HFFc6 (cell line): ENCODE measurements around the gene IGSF1. TPM values are rescaled to one million over a fixed set of nuclear protein-coding genes. Genes with fewer than 3 reads are reported as not detected.

Source experiments
- DNase-seq: peaks from one replicate; pipeline ENCODE4 v3.0.0-alpha.2; 2018
- H3K27ac Mint-ChIP-seq: 2 replicates; pipeline ENCODE4 v1.8.0; 2020; ENCODE audit warnings: mild to moderate bottlenecking, mixed read lengths
- H3K27me3 Mint-ChIP-seq: 2 replicates; pipeline ENCODE4 v1.8.0; 2021; ENCODE audit warnings: mild to moderate bottlenecking, moderate library complexity, mixed read lengths; ENCODE audit not compliant: insufficient read depth
- H3K36me3 Mint-ChIP-seq: 2 replicates; pipeline ENCODE4 v1.8.0; 2021; ENCODE audit warnings: low read depth, mixed read lengths
- H3K4me1 Mint-ChIP-seq: 2 replicates; pipeline ENCODE4 v1.8.0; 2020; ENCODE audit warnings: low read depth, mixed read lengths
- H3K4me3 Mint-ChIP-seq: 2 replicates; pipeline ENCODE4 v1.8.0; 2020; ENCODE audit warnings: mild to moderate bottlenecking, moderate library complexity, mixed read lengths
- H3K9me3 Mint-ChIP-seq: 2 replicates; pipeline ENCODE4 v1.8.0; 2020; ENCODE audit warnings: mild to moderate bottlenecking, mixed read lengths
- total RNA-seq, 6 experiments: library from RNA; stranded (reverse); fragmentation: NEBNext Ultra II Directional; extraction: Animal tissue kit (Norgen Biotek cat#: 25700); gene quantifications; 2 replicates in 1 of 6; 3 replicates in 5 of 6; pipeline ENCODE4 v1.2.3, GENCODE V29; 2021
- TF ChIP-seq, protein P1 (sequence below): fragments of 200-600 bp; sonication (generic); IDR thresholded peaks from 2 replicates; pipeline ENCODE4 v1.5.0; 2021; ENCODE audit warnings: antibody characterized with exemption, mild to moderate bottlenecking

The IGSF1 gene
- total RNA-seq, 6 experiments from 2014 or later: not detected

DNA sequence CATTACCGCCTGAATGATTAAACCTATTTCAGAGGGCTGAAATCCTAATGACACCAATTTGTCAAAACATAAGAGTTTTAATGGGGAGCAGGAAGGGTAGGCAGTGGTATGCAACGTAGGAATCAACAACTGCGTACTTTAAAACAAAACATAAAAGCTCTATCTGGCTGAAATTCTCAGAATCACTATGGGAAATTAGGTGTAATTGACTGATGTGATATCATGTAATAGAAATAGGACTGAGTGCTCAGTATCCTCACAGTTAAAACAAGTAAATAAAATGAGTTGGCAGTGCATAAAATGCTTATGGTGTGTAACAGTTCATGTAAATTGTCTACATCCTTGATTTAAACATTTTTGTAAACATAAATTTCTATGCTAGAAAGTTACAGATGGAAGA, 13.6 kb upstream of the IGSF1 start:
- TF ChIP-seq, protein P1, sequence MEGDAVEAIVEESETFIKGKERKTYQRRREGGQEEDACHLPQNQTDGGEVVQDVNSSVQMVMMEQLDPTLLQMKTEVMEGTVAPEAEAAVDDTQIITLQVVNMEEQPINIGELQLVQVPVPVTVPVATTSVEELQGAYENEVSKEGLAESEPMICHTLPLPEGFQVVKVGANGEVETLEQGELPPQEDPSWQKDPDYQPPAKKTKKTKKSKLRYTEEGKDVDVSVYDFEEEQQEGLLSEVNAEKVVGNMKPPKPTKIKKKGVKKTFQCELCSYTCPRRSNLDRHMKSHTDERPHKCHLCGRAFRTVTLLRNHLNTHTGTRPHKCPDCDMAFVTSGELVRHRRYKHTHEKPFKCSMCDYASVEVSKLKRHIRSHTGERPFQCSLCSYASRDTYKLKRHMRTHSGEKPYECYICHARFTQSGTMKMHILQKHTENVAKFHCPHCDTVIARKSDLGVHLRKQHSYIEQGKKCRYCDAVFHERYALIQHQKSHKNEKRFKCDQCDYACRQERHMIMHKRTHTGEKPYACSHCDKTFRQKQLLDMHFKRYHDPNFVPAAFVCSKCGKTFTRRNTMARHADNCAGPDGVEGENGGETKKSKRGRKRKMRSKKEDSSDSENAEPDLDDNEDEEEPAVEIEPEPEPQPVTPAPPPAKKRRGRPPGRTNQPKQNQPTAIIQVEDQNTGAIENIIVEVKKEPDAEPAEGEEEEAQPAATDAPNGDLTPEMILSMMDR: no peak
- no peak for DNase-seq
- Mint-ChIP-seq H3K4me3 (no peak overlapping the region), H3K9me3 (no peaks in the 10 kb centered on the region), H3K36me3 (no peaks in the 10 kb centered on the region), H3K4me1 (no peaks in the 10 kb centered on the region), H3K27me3 (no peaks in the 10 kb centered on the region), H3K27ac (no peak overlapping the region)

DNA sequence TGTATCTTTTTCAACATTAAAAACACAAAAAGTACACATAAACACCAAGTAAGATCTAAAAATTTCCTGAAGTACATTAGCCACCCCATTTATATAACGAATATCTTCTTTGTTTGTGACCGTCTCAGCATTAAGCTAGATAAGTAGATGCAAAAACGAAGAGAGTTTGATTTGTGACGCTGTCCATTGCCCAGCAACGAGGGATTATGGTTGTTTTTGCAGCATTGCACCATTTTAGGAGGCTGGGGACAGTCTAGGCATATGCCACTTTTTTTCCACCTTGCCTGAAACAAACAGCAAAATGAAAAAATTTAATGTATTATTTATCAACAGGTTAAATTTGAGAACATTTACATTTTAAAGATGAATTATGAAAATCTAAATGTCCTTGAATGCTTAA, 12.0 kb upstream of the IGSF1 start:
- Mint-ChIP-seq H3K4me1 (no peaks in the 10 kb centered on the region), H3K36me3 (no peaks in the 10 kb centered on the region), H3K4me3 (no peak overlapping the region), H3K27me3 (no peaks in the 10 kb centered on the region), H3K27ac (no peak overlapping the region), H3K9me3 (no peaks in the 10 kb centered on the region)
- TF ChIP-seq, protein P1: no peak
- DNase-seq: no peak

DNA sequence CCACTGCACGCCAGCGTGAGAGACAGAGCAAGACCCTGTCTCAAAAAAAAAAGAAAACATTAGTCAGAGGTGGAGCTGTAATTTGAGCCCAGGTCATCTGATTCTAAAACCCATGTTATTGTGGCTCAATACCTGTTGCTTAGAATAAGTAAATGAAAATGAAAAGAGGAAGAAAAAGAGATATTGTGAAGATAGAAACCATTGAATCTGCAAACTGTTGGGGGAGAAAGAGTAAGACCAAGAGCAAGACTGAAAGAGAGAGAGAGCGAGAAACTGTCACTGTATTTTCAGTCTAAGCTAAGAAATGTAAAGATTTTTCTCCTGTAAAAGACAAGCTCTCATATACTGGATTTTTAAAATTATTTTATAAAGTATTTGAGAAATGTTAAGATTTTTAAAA, 9.7 kb upstream of the IGSF1 start:
- Mint-ChIP-seq H3K9me3 (no peaks in the 10 kb centered on the region), H3K36me3 (no peaks in the 10 kb centered on the region), H3K4me3 (no peak overlapping the region), H3K27ac (no peak overlapping the region), H3K4me1 (no peaks in the 10 kb centered on the region), H3K27me3 (no peaks in the 10 kb centered on the region)
- TF ChIP-seq, protein P1: no peak
- DNase-seq: no peak

DNA sequence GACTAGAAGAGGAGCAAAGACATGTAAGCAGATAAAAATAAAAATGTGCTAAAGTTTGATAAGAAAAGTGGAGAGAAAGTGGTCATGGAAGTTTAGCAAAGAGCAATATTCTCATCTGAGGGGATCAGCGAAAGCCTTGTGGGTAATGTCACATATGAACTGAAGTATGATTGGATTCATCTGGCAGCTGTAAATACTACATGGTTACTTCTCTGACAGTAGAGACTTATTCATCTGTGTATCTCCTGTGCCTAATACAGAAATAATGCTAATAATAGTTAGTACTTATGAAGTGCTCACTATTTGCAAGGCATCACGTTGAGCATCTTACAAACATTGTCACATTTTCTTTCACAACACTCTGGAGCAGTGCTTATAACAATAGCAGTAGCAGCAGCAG, 8.9 kb upstream of the IGSF1 start:
- DNase-seq: no peak
- Mint-ChIP-seq H3K36me3 (no peaks in the 10 kb centered on the region), H3K27me3 (no peaks in the 10 kb centered on the region), H3K9me3 (no peaks in the 10 kb centered on the region), H3K27ac (no peak overlapping the region), H3K4me1 (no peaks in the 10 kb centered on the region), H3K4me3 (no peak overlapping the region)
- TF ChIP-seq, protein P1: no peak

DNA sequence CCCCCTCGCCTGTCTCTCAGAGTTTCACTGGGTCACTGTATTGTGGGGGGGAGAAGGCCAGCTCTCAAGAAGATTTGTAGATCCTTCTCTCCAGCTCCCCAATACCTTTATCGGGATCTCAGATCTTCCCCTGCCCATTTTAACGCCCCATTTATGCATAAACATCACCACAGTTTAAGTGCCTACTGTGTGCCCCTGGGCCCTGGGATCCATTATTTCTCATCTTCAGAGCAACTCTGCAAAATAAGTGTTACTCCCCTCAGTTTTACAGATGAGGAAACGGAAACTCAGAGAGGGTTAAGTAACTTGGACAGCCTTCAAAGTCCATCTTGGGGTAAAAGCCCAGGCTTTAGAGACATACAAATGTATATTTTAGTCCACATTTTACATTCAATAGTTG, 421 bp upstream of the IGSF1 start:
- Mint-ChIP-seq H3K4me1 (no peaks in the 10 kb centered on the region), H3K9me3 (no peaks in the 10 kb centered on the region), H3K4me3 (no peak overlapping the region), H3K36me3 (no peaks in the 10 kb centered on the region), H3K27me3 (no peaks in the 10 kb centered on the region; the same call in 1 of the 2 replicates), H3K27ac (no peak overlapping the region)
- TF ChIP-seq, protein P1: no peak
- no peak for DNase-seq

DNA sequence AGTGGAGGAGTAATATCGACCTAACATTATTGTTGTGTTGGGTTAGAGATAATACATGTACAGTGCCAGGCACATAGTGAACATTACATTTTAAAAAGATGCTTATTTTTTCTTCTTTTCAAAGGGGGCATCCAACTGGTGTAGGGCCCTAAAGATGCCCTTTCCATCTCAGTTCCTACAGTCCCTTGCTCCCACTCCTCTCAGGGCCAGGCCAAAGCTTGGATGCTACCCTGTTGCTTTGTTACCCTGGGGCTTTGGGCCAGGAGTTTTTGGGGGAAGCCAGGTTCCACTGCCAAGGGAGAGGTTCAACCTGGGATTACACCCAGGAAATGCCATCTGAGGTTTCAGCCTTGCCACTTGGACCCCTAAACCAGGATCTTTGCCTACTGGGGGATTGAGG, 918 bp downstream of the IGSF1 start:
- Mint-ChIP-seq H3K36me3 (no peaks in the 10 kb centered on the region), H3K4me3 (no peak overlapping the region), H3K27me3 (no peaks in the 10 kb centered on the region; the same call in 1 of the 2 replicates), H3K4me1 (no peaks in the 10 kb centered on the region), H3K27ac (no peak overlapping the region), H3K9me3 (no peaks in the 10 kb centered on the region)
- no peak for DNase-seq
- TF ChIP-seq, protein P1: no peak
